ENCODE data around the gene AFDN.

Gene AFDN

GRCh38 chr6:167842457-167842856 is 15.7 kb downstream of the AFDN start:
- DNase-seq (ENCODE audit: low read depth): no peak

GRCh38 chr6:167843023-167843422 is 16.3 kb downstream of the AFDN start:
- no peak for DNase-seq (ENCODE audit: low read depth)

GRCh38 chr6:167845856-167846255 is 19.1 kb downstream of the AFDN start:
- DNase-seq (ENCODE audit: low read depth): no peak

- no peak for DNase-seq (ENCODE audit: low read depth)
These were observed 20.4 kb downstream of the AFDN start for GRCh38 chr6:167846997-167847606.

DNA sequence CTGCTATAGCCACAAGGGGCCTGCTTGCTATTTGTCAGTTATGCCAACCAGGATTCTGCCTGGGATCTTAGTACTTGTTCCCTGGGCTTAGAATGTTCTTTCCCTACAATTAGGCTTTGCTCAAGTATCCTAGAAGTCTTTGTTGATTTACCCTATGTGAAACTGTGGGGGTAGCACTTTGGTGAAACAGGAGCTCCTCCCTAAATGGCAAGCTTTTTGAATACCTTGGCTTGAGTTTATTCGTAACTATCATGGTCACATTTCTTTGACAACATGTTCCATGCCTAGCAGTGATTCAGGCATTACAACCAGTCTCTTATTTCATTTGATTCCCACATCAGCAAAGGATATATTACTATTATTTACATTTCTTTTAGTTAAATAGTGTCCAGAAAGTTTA is 21.2 kb downstream of the AFDN start:
- DNase-seq (ENCODE audit: low read depth): no peak

DNA sequence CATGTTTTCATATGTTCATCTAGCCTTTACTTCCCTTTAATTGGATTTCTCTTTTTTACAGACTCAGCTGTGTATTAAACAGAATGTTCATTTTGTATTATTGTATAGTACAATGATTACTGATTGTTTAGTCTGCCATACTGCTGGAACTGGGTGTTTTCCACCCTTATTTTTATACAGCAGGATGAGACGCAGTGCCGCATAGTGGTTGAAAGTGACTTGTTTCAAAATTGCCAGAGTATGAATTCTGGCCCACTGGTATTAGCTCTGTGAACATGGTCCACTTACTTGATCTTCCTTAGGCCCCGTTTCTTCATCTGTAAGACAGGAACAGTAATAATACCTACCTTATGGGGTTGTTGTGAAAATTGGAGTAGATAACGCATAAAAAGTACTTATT is 22.1 kb downstream of the AFDN start:
- no peak for DNase-seq (ENCODE audit: low read depth)

- DNase-seq (ENCODE audit: low read depth): no peak
These were observed 23.2 kb downstream of the AFDN start for GRCh38 chr6:167849846-167850459.

- no peak for DNase-seq (ENCODE audit: low read depth)
These were observed 24.1 kb downstream of the AFDN start for GRCh38 chr6:167850782-167851181.

DNA sequence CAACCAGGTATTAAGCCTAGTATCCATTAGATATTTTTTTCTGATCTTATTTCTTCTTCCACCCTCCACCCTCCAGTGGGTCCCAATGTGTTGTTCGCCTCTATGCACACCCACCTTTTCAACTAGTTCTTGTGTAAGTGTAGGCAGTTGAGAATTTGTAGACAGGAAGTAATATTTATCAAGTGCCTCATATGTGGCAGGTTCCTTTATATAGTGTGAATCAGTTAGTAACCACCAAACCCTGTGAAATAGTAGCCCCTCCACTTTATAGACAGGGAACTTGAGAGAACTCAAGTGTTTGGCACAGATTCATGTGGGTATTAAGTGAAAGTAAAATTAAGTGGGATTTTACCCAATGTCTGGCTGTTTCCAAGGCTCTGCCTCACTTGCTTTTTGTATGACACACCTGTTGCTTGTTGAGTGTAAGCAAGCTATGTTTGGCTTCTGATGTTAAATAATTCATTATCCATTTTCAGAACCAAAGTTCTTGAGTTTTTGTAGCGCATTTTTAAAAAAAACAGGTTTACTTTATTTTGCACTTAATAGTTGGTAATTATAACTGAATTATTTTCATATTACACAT is 24.8 kb downstream of the AFDN start:
- DNase-seq (ENCODE audit: low read depth): no peak

GRCh38 chr6:167855825-167856425 is 29.2 kb downstream of the AFDN start:
- DNase-seq (ENCODE audit: low read depth): no peak

DNA sequence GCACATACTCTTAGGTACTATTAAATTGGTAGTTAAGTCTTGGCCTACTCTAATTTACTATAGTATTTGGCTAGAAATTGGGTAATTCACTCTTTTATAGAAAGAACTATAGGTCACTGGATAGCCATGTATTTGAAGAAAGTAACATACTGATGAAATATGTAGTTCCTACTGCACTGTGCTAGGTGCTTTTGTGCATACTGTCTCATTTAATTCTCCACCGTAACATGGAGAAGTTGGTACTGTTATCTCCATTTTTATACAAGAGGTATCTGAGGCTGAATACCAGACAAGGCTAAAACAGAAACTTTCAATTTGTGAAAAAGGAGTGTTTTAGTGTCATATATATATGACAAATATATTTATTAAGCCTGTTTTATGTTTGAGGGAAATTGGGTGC is 29.8 kb downstream of the AFDN start:
- no peak for DNase-seq (ENCODE audit: low read depth)

DNA sequence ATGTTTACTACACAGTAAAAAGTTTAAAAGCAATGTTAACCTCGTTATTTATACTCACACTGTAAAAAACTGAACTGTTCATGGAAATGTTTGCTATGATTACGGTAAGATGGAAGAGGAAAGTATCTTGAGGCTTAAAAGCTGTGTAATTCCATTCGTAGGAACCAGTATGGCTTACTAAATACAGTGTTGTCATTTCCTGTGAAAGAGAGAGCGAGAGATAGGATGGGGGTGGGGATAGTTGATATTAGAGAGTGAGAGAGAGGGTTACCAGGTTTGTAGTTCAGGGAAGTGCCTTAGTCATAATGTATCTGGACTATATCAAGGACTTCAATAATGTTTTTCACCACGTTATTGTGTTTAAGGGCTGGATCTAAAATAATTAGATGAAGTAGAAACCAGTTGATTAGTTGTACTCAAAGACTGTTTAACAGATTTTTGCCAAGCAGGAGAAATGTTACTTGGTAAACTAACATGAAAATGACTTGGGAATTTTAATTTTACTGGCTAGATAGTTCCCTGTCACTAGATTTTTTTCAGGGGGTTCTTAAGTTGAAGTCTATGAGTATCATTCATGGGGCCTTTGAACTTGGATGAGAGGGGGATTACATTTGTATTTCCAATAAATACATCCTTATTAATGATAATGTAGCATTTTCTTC is 30.4 kb downstream of the AFDN start:
- DNase-seq (ENCODE audit: low read depth): no peak

GRCh38 chr6:167858086-167858591 is 31.4 kb downstream of the AFDN start:
- no peak for DNase-seq (ENCODE audit: low read depth)

- DNase-seq (ENCODE audit: low read depth): no peak
These were observed 32.3 kb downstream of the AFDN start for GRCh38 chr6:167858842-167859664.

GRCh38 chr6:167860550-167861226 is 34.0 kb downstream of the AFDN start:
- no peak for DNase-seq (ENCODE audit: low read depth)

DNA sequence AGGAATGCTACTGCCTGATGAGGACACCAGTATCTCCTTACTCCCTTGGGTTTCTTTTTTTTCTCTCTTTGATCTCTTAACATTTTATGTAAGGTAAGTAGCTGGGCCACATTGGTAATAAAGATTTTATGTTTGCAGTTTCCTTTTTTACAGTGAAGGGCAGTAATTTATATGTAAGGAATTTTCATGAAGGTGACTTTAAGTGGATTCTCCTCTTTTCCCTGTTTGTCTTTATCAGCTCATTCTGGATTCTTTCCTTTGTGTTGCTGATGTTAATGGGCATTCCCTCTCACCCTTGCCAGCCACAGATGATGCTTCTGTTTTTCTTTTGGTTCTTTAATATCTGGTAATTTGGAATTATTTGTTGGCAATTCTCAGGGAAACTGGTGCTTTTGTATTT is 34.7 kb downstream of the AFDN start:
- DNase-seq (ENCODE audit: low read depth): no peak

DNA sequence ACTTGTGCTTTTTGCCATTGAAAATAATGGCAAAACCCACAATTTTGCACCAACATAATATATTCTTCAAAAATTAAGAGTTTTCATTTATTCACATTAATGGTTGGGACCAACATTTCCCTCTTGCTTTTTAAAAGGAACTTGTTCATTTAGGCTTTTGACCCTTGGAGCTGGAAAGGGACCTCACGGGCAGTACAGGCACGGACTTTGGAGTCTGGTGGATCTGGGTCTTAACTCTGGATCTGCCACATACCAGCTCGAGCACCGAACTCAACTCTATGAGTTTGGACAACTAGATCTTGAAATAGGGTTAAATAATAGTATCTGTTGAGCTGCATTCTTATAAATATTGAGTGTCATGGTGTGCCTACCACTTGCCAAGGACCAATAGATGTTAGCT is 37.2 kb downstream of the AFDN start:
- no peak for DNase-seq (ENCODE audit: low read depth)

DNA sequence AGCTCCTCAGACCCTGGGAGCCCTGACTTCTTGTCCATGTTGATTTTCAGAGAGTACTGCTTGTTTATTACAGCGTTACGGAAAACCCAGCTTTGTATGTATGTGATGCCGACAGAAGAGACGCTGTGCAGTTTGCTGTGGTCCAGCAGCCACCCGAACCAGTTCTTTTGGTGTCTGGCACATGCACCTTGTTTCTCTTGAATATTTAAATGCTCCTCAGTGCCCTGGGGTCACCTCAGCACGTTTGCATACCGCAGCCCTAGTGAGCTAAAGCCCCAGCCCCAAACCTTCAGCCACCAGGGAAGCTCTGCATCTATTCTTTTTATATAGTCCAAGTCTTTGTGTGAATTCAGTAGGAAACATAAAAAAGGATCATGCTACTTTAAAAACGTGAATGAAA is 39.9 kb downstream of the AFDN start:
- DNase-seq (ENCODE audit: low read depth): no peak

GRCh38 chr6:167870321-167870720 is 43.6 kb downstream of the AFDN start:
- DNase-seq (ENCODE audit: low read depth): no peak

DNA sequence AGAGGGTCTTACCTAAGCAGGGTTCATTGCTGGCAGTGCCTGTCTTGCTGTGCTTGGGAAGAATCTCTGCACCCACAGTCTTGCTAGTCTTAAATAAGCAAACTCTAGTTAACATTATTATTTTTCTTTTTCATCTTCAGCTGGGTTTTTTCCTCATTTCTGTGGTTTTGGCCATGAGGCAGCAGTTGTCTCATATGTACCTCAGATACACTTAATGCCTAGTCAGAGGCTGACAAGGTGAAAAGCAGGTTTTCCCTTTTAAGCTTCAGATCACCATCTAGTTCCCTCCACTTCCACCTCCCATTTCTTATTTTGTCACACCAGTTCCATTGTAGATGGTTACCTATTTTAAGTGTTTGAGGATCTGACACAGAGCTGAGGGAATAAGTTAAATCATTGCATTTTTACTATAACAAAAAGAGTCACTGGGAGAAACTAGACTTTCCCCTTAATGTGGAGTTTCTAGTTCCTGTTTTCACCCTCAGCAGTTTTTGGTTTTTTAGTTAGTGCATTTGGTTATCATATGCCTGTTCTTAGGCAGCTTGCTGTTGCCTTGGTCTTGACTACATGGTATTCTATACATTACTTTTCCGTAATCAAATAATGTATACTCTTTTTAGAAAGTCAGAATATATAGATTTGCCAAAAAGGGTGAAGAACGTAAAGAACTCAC is 46.0 kb downstream of the AFDN start:
- no peak for DNase-seq (ENCODE audit: low read depth)

Measured in stimulated activated CD4-positive, alpha-beta T cell treated with anti-CD3 and anti-CD28 coated beads, Interleukin-2, amount 100 ng/mL, for 4 hours (primary cell).